H9 (cell line): ENCODE data around the gene CD2AP. TPM values are rescaled to one million over a fixed set of nuclear protein-coding genes. Genes with fewer than 3 reads are reported as not detected.
A peak's percentile ranks its signal among the peaks of the same experiment; 100 is the strongest.

Source experiments
- DNase-seq: peaks from one replicate; pipeline ENCODE4 v3.0.0-alpha.2; 2017
- H2AFZ ChIP-seq: one replicate; pipeline ENCODE4 v1.6.1; 2013; ENCODE audit warnings: mild to moderate bottlenecking, low read length, control low read depth, moderate library complexity
- H2AK5ac ChIP-seq: 2 replicates; pipeline ENCODE4 v1.6.1; 2013; ENCODE audit warnings: low read length, control low read depth, mixed read lengths; ENCODE audit not compliant: insufficient read length
- H2BK120ac ChIP-seq: one replicate; pipeline ENCODE4 v1.6.1; 2013; ENCODE audit warnings: low read depth, mild to moderate bottlenecking, low read length, control low read depth, inconsistent platforms; ENCODE audit not compliant: poor library complexity, severe bottlenecking
- H2BK12ac ChIP-seq: 2 replicates; pipeline ENCODE4 v1.6.1; 2013; ENCODE audit warnings: low read length, control low read depth, mixed read lengths, low read depth; ENCODE audit not compliant: insufficient read length
- H2BK15ac ChIP-seq: 2 replicates; pipeline ENCODE4 v1.6.1; 2013; ENCODE audit warnings: low read depth, low read length, control low read depth
- H2BK20ac ChIP-seq: one replicate; pipeline ENCODE4 v1.6.1; 2013; ENCODE audit warnings: low read depth, mild to moderate bottlenecking, low read length, control low read depth, inconsistent platforms; ENCODE audit not compliant: poor library complexity, severe bottlenecking
- H2BK5ac ChIP-seq: 2 replicates; pipeline ENCODE4 v1.6.1; 2013; ENCODE audit warnings: low read length, control low read depth, mixed read lengths; ENCODE audit not compliant: insufficient read length
- H3K14ac ChIP-seq: 2 replicates; pipeline ENCODE4 v1.6.1; 2013; ENCODE audit warnings: low read length, control low read depth; ENCODE audit not compliant: insufficient read depth
- H3K18ac ChIP-seq: 2 replicates; pipeline ENCODE4 v1.6.1; 2013; ENCODE audit warnings: low read depth, mild to moderate bottlenecking, mixed read lengths, low read length, control low read depth; ENCODE audit not compliant: insufficient read length
- H3K23ac ChIP-seq: 2 replicates; pipeline ENCODE4 v1.6.1; 2013; ENCODE audit warnings: low read length, control low read depth, mixed read lengths, low read depth; ENCODE audit not compliant: insufficient read length
- H3K23me2 ChIP-seq: 2 replicates; pipeline ENCODE4 v1.6.1; 2013; ENCODE audit warnings: low read depth, mild to moderate bottlenecking, mixed read lengths, low read length, control low read depth; ENCODE audit not compliant: insufficient read length, poor library complexity, severe bottlenecking
- H3K27ac ChIP-seq: 2 replicates; pipeline ENCODE4 v1.5.1; 2013; ENCODE audit warnings: low read length, control low read depth, mixed read lengths, low read depth; ENCODE audit not compliant: insufficient read length
- H3K27me3 ChIP-seq: 2 replicates; pipeline ENCODE4 v1.6.1; 2013; ENCODE audit warnings: low read length, control low read depth, inconsistent platforms; ENCODE audit not compliant: insufficient read depth
- H3K4ac ChIP-seq: 2 replicates; pipeline ENCODE4 v1.6.1; 2013; ENCODE audit warnings: low read depth, mild to moderate bottlenecking, control low read depth, inconsistent platforms, low read length, moderate library complexity
- H3K4me1 ChIP-seq: 2 replicates; pipeline ENCODE4 v1.6.1; 2013; ENCODE audit warnings: low read length, control low read depth, inconsistent platforms; ENCODE audit not compliant: insufficient read depth
- H3K4me2 ChIP-seq: 2 replicates; pipeline ENCODE4 v1.6.1; 2013; ENCODE audit warnings: low read length, control low read depth, mixed read lengths; ENCODE audit not compliant: insufficient read length, insufficient read depth
- H3K56ac ChIP-seq: 2 replicates; pipeline ENCODE4 v1.6.1; 2013; ENCODE audit warnings: low read depth, mild to moderate bottlenecking, mixed read lengths, low read length, control low read depth; ENCODE audit not compliant: insufficient read length
- H3K79me1 ChIP-seq: 2 replicates; pipeline ENCODE4 v1.6.1; 2013; ENCODE audit warnings: low read depth, mild to moderate bottlenecking, moderate library complexity, low read length, control low read depth, inconsistent platforms; ENCODE audit not compliant: insufficient read depth, poor library complexity, severe bottlenecking
- H3K79me2 ChIP-seq: 2 replicates; pipeline ENCODE4 v1.6.1; 2013; ENCODE audit warnings: low read length, control low read depth, inconsistent platforms; ENCODE audit not compliant: insufficient read depth
- H3K9ac ChIP-seq: 2 replicates; pipeline ENCODE4 v1.6.1; 2013; ENCODE audit warnings: low read length, control low read depth, mixed read lengths; ENCODE audit not compliant: insufficient read length; ENCODE audit errors: extremely low read depth
- H3K9me3 ChIP-seq: one replicate; pipeline ENCODE4 v1.6.1; 2013; ENCODE audit warnings: low read depth, low read length, inconsistent platforms; ENCODE audit not compliant: control insufficient read depth
- H3T11ph ChIP-seq: one replicate; pipeline ENCODE4 v1.6.1; 2013; ENCODE audit warnings: mild to moderate bottlenecking, low read length, control low read depth, inconsistent platforms
- H4K20me1 ChIP-seq: one replicate; pipeline ENCODE4 v1.6.1; 2013; ENCODE audit not compliant: control insufficient read depth, insufficient read length, insufficient read depth
- H4K5ac ChIP-seq: 2 replicates; pipeline ENCODE4 v1.6.1; 2013; ENCODE audit warnings: low read depth, mild to moderate bottlenecking, mixed read lengths, low read length, control low read depth; ENCODE audit not compliant: insufficient read length
- H4K8ac ChIP-seq: replicated peaks from 2 replicates; pipeline ENCODE4 v1.6.1; 2013; ENCODE audit warnings: low read length, control low read depth, mixed read lengths, low read depth; ENCODE audit not compliant: insufficient read length
- H4K91ac ChIP-seq: 2 replicates; pipeline ENCODE4 v1.6.1; 2013; ENCODE audit warnings: low read depth, mild to moderate bottlenecking, moderate library complexity, mixed read lengths, low read length, control low read depth; ENCODE audit not compliant: insufficient read length
- H3K27ac Mint-ChIP-seq, 3 experiments: 2 replicates in 2 of 3; 3 replicates in 1 of 3; pipeline ENCODE4 v1.8.0; 2020 to 2021; ENCODE audit warnings: mixed read lengths in 3 of 3, mild to moderate bottlenecking in 1 of 3, moderate library complexity in 1 of 3
- H3K27me3 Mint-ChIP-seq: 2 replicates; pipeline ENCODE4 v1.8.0; 2021; ENCODE audit warnings: low read depth, mild to moderate bottlenecking, moderate library complexity, mixed read lengths
- H3K36me3 Mint-ChIP-seq, 3 experiments: 2 replicates in 2 of 3; 3 replicates in 1 of 3; pipeline ENCODE4 v1.8.0; 2020 to 2021; ENCODE audit warnings: low read depth in 3 of 3, mixed read lengths in 3 of 3; ENCODE audit not compliant: insufficient read depth in 1 of 3
- H3K4me1 Mint-ChIP-seq, 2 experiments: 2 replicates each; pipeline ENCODE4 v1.8.0; 2020; ENCODE audit warnings: mixed read lengths in 2 of 2
- H3K4me3 Mint-ChIP-seq, 2 experiments: 2 replicates in 1 of 2; 3 replicates in 1 of 2; pipeline ENCODE4 v1.8.0; 2020 to 2021; ENCODE audit warnings: mild to moderate bottlenecking in 2 of 2, mixed read lengths in 2 of 2, moderate library complexity in 1 of 2
- H3K9me3 Mint-ChIP-seq, 2 experiments: 2 replicates in 1 of 2; 3 replicates in 1 of 2; pipeline ENCODE4 v1.8.0; 2020; ENCODE audit warnings: mild to moderate bottlenecking in 2 of 2, mixed read lengths in 2 of 2, moderate library complexity in 1 of 2
- CTCF ChIP-seq: fragments of 200-600 bp; sonication (generic); conservative IDR thresholded peaks from 3 replicates; pipeline ENCODE4 v1.8.0; 2021; ENCODE audit warnings: antibody characterized with exemption, mild to moderate bottlenecking
- WGBS: extraction: QIAGEN DNeasy Blood & Tissue Kit; methylation state at CpG from one replicate; pipeline ENCODE4 v1.1.7; 2013; ENCODE audit warnings: missing lambda C conversion rate, low lambda C conversion rate, mixed read lengths; ENCODE audit not compliant: insufficient read length; ENCODE audit errors: extremely low coverage; 5-methylcytosine and 5-hydroxymethylcytosine counted together
- total RNA-seq: library from RNA; stranded (reverse); gene quantifications from 2 replicates; pipeline ENCODE4 v1.2.1, GENCODE V29; 2021

Gene CD2AP
- total RNA-seq, 1 experiment from 2014 or later = 50.1 TPM

- Histone ChIP-seq H3K9ac (no peak overlapping the region), H4K91ac (no peak overlapping the region), H2AK5ac (no peak overlapping the region), H3K4ac (no peak overlapping the region), H2AFZ (no peak overlapping the region), H2BK12ac (no peak overlapping the region), H2BK120ac (no peak overlapping the region), H3K4me1 (peaks cover 4% of the 10 kb centered on the region; the same call in 1 of the 2 replicates), H2BK20ac (no peak overlapping the region), H3K79me2 (no peaks in the 10 kb centered on the region), H3K56ac (no peak overlapping the region), H4K5ac (no peak overlapping the region), H2BK5ac (no peak overlapping the region), H3K23me2 (no peaks in the 10 kb centered on the region), H3K9me3 (no peaks in the 10 kb centered on the region), H3K4me2 (no peak overlapping the region), H4K20me1 (no peaks in the 10 kb centered on the region), H3K27ac (no peak overlapping the region), H2BK15ac (no peak overlapping the region), H4K8ac (no peak overlapping the region), H3K14ac (no peak overlapping the region; the same call in 1 of the 2 replicates), H3K18ac (no peak overlapping the region), H3T11ph (no peak overlapping the region), H3K23ac (no peak overlapping the region), H3K27me3 (no peaks in the 10 kb centered on the region), H3K79me1 (no peaks in the 10 kb centered on the region)
- Mint-ChIP-seq H3K4me1 (peaks cover 9 to 11% of the 10 kb centered on the region in 2 experiments), H3K27me3 (no peaks in the 10 kb centered on the region), H3K4me3 (no peak overlapping the region), H3K27ac (no peak overlapping the region), H3K36me3 (no peaks in the 10 kb centered on the region), H3K9me3 (no peaks in the 10 kb centered on the region)
- DNase-seq = peak; percentile 90
- TF ChIP-seq CTCF = no peak
- no CpG with 5 or more reads among the region's 7 CpGs for WGBS
These were observed 178.4 kb downstream of the CD2AP start for GRCh38 chr6:47655719-47656595.
